Neural cell (in vitro differentiated cells): ENCODE data around the gene MTX1.
A peak's percentile ranks its signal among the peaks of the same experiment; 100 is the strongest.

Experiments
- EZH2 ChIP-seq: fragments of 200-600, 300-800 bp; shearing (Covaris generic), sonication (generic); IDR thresholded peaks from 2 replicates; pipeline ENCODE4 v1.6.1; 2014; ENCODE audit warnings: antibody characterized with exemption, low read length, borderline replicate concordance, mild to moderate bottlenecking; ENCODE audit not compliant: insufficient read depth, poor library complexity, severe bottlenecking
- MXI1 ChIP-seq: fragments of 450-650 bp; conservative IDR thresholded peaks from 2 replicates; pipeline ENCODE4 v1.6.1; 2014; ENCODE audit warnings: antibody characterized with exemption, mild to moderate bottlenecking; ENCODE audit not compliant: poor library complexity, severe bottlenecking
- POLR2AphosphoS5 ChIP-seq: IDR thresholded peaks from 2 replicates; pipeline ENCODE4 v1.6.1; 2012
- REST ChIP-seq: IDR thresholded peaks from 2 replicates; pipeline ENCODE4 v1.6.1; 2012; ENCODE audit warnings: borderline replicate concordance
- TAF1 ChIP-seq: IDR thresholded peaks from 2 replicates; pipeline ENCODE4 v1.6.1; 2012; ENCODE audit warnings: low read depth
- TF ChIP-seq, protein P1 (sequence below): fragments of 450-650 bp; IDR thresholded peaks from 2 replicates; pipeline ENCODE4 v1.5.1; 2014; ENCODE audit warnings: antibody characterized with exemption, mild to moderate bottlenecking, moderate library complexity; ENCODE audit not compliant: poor library complexity, severe bottlenecking

GRCh38 chr1:155261493-155261851 is 53.0 kb downstream of the MTX1 start:
- TF ChIP-seq, protein P1, sequence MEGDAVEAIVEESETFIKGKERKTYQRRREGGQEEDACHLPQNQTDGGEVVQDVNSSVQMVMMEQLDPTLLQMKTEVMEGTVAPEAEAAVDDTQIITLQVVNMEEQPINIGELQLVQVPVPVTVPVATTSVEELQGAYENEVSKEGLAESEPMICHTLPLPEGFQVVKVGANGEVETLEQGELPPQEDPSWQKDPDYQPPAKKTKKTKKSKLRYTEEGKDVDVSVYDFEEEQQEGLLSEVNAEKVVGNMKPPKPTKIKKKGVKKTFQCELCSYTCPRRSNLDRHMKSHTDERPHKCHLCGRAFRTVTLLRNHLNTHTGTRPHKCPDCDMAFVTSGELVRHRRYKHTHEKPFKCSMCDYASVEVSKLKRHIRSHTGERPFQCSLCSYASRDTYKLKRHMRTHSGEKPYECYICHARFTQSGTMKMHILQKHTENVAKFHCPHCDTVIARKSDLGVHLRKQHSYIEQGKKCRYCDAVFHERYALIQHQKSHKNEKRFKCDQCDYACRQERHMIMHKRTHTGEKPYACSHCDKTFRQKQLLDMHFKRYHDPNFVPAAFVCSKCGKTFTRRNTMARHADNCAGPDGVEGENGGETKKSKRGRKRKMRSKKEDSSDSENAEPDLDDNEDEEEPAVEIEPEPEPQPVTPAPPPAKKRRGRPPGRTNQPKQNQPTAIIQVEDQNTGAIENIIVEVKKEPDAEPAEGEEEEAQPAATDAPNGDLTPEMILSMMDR = peak; percentile 30
- TF ChIP-seq MXI1 (no peak), EZH2 (no peak), TAF1 (no peak), POLR2AphosphoS5 (no peak), REST (no peak)
